HG02759 (cell line): ENCODE results near the gene MAT2B.
A peak's percentile ranks its signal among the peaks of the same experiment; 100 is the strongest.

Experiments
- ATAC-seq: cut with Tn5 transposase; IDR thresholded peaks from one replicate; pipeline ENCODE4 v1.9.1; 2021; ENCODE audit warnings: mild to moderate bottlenecking, moderate library complexity; ENCODE audit not compliant: unreplicated experiment

MAT2B gene

DNA sequence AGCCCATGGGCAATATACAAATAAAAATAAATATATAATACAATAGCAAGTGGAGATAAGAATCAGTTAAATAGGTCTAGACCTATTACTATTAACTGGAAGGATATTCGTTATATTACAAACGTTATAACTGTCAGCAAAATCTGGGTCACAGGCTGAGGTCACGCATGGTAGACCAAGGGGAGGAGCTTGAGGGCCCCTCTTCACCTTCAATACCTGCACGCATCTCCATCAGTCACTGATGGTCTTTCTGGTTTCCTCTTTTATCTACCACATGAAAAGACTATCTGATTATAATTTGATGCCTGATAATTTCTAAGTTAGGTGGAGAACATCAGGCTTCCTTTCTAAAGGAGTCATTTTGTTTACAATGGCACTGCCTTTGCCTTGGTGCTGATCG, 43.2 kb downstream of the MAT2B start:
- no peak for ATAC-seq

DNA sequence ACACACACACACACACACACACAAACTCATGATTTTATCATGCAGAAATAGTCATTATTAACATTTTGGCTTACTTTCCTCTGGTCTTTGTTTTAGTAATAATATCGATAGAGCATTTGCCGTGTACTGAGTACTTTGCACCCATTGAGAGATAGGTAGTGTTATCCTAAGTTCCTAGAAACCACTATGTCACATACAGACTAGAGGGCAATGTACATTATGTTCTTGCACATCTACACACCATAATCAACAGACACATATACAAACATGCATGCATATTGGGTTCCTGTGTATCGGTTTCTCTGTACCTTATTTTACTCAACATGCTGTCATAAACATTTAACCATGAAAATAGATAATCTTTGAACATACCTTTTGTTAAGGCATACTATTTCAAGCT, 45.7 kb downstream of the MAT2B start:
- no peak for ATAC-seq

DNA sequence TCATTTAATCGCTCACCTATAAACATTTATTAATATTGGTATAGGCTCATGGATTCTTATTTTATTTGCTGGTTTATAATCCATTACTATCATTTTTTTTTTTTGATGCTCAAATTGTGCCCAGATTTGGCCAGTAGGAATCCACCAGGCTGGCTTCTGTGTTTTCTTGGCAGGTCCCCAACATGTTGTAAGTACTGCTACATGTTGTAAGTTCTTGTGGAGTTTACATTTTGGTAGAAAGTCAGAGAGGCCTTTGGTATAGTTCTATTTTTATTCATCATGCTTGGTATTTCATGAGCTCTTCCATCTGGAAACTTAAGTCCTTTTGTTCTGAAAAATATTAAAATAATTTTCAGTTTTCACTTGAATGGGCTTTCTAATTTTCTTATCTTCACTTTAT, 47.1 kb downstream of the MAT2B start:
- ATAC-seq = no peak

DNA sequence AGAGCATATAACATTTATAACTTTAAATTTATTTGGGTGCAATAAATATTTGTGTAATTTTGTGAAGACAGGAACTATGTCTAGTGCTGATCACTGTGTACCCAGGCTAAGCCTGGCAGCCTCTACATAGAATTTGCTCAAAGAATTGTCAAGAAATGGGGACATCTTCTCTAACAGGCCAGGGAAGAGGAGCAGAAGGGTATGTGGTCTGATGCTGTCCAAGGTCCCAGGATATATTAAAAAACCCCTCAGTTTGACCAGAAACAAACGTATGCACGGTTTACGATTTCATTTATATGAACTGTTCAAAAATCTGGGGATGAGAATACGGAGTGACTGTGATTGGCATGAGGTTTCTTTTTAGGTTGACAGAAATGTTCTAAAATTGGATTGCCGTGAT, 55.9 kb downstream of the MAT2B start:
- no peak for ATAC-seq

DNA sequence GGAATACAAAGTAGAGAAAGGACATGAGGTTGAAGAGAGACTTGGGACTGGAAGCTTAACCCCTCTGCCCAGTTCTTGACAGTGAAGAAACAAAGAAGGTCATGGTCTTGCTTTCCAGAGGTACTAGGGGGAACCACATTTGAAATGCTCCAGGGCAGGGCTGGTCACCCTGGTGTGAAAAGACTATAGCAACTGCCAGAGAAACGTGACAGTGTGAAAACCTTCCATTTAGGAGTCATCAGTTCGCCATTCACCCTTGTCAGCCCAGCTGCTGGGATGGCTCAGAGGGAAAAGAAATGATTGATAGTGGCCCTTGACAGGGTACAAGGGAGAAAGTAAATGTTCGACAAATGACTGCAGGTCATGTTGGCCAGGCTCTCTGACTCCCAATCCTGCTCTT, 56.7 kb downstream of the MAT2B start:
- ATAC-seq = no peak

DNA sequence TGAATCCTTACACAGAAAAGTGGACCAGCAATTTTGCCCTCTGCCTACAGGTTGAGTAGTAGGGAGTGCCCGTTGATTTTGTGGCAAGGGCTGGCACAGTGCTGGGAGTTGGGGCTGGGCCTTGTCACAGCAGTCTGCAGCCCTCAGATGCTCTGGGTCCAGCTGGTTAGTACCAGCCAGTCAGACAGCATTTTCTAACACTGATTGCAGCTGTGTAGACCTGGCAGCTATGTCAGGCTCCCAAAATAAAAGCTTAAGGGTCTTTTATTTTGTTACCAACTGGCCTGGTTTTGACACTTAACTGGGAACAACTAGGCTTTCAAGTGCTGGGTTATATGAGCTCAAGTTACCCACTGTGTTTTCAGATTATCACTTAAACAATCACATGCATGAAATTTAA, 57.7 kb downstream of the MAT2B start:
- ATAC-seq = no peak

DNA sequence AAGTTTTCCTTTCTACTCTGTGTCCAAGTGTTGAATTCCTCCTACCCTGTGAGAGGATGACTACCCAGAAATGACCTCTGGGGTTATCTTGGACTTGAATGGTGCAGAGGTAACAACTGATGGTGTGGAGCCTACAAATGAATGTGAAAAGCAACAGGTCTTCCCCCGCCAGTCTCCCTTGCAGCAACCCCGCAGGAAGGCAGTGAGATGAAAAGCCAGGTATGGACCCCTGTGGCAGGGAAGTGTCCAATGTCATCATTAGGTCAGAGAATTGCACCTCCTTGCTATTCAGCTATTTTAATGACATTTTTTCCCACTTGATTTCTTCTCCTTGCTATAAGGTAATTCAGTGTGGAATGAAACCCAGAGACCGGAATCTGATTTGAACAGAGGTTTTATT, 58.5 kb downstream of the MAT2B start:
- no peak for ATAC-seq

DNA sequence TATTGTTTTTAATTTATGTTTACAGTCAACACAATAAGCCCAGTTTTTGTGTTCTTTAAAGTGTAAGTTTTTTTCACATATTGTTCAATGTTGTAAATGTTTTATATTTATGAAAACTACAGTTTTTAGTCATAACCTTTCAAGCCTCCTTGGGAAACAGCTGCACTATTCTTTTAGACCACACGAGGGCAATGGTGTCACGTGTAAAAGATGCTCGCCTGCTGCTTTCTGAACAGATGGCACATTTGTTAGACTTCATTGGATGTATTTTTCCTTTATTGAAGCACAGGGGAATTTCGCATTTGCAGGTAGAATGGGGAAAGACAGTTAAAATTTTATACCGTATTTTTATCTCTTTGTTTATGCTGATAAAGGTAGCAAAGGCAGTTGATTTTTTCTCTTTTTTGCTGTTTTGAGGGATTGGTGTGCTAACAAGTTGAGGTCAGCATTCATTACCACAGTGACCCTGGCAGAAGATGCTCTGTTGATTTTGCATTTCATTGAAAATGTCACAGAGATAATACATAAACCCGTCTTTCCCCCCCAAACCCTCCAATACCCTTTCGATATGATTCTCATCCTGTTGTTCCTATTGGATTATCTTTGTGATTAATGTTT, 59.0 kb downstream of the MAT2B start:
- ATAC-seq = peak; percentile 36

DNA sequence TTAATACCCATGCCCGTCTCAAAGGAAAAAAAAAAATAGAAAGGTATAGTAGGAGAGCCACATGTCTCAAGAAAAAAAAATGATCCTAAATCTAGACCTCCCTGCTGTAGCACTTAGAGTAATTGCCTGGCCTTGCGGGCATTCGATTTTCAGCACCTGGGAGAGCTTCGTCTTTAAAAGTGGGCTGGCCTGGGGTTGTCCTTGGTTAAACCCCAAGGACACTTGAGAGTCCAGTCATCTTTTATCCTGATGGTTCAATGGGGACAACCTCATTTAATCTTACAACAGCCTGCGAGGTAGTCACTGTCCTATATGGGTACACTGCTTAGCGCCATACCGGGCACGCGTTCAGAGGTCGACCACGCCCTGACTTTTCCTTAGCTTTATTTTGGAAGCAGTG, 60.1 kb downstream of the MAT2B start:
- ATAC-seq = peak; percentile 7

DNA sequence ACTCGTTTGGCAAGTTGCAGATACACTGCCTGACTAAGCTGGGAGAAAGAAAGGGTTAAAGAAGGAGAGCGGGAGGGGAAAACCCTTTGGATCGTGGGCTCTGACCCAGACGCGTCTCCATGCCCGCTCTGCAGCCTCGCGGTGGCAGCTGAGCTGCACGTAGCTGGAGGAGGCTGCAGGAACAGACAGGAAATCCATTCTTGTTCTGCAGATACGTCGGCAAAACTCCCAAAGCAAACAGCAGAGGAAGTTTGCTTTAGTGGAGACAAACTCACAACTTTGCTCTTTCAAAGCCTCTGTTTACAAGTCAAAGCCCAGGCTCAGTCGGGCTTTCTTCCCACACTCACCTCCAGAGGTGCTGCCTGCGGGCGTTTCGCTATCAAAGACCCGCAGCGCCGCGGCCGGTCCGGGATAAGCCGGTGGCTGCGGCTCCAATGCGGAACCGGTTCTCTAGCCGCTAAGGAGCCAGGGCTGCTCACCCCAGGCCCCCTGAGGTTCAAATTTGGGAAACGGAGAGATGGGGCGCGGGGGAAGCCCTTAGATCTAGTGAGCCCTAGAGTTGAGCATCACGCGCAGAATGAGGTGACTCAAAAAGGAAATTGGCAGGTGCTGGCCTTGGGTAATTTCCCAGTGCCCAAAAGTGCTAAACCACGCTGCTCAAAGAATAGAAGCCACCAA, 60.7 kb downstream of the MAT2B start:
- peak; percentile 78 for ATAC-seq

DNA sequence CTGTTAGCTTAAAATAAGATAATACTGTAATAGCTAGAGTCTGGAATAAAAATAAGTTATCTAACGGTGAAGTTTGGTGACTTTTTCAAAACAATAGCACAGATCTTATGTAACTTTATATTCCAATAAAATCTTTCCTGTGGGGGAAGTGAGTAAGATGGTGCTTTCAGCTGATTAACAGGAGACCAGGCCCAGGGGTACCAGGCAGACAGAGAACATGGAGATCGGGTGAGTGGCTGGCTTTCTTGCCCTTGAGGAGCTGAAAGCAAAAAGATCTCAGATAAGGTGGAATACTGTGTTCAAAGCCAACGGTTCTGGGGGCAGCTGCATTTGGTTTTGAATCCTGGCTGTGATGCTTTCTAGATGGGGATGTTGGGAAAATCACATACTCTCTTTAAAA, 61.3 kb downstream of the MAT2B start:
- ATAC-seq = no peak

DNA sequence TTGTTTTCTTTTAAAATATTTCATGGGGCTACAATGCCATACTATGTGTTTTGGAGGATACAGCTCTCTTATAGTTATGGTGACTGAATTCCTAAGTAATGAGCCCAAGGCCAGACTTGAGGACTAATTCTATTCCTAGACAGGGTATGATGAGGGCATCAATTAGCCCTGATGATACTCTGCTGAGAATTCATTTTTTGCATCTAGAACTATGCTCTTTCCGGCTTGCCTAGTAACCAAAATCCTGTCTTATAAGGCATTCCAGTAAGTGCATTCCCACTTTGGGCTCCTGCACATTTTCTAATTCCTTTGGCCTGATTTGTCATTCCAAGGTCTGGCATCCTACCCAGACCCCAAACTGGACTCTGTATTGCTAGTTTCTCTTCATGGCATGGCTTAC, 62.4 kb downstream of the MAT2B start:
- no peak for ATAC-seq
